B cell (primary cell): ENCODE results near the gene ACSL4. TPM values are rescaled to one million over a fixed set of nuclear protein-coding genes. Genes with fewer than 3 reads are reported as not detected.
"Not testable (repeated sequence)": the region's sequence is repeated elsewhere in the genome, so short reads cannot be mapped to it uniquely, and the experiment has no call there.

ENCODE experiments used
- ATAC-seq: fragments of 200-7000 bp; cut with Tn5 transposase; one replicate; pipeline ENCODE4 v1.10.0; 2021; ENCODE audit warnings: low read depth, mild to moderate bottlenecking, moderate number of reproducible peaks, moderate library complexity
- CTCF ChIA-PET: fragments of 350-600 bp; sonication (Branson Sonifier 250); formaldehyde crosslinking; loops from one replicate; lab custom pipeline; 2021; ENCODE audit warnings: antibody characterized with exemption, inconsistent platforms; lab: Charles Lee
- POLR2A ChIA-PET: fragments of 350-600 bp; sonication (Branson Sonifier 250); formaldehyde crosslinking; loops from one replicate; lab custom pipeline; 2021; ENCODE audit warnings: antibody characterized with exemption; lab: Charles Lee
- DNase-seq: peaks from one replicate; pipeline ENCODE4 v3.0.0; 2013
- H2AFZ ChIP-seq: 2 replicates; pipeline ENCODE4 v1.6.1; 2012; ENCODE audit warnings: mild to moderate bottlenecking, low read depth, low read length; ENCODE audit not compliant: insufficient read depth, poor library complexity, severe bottlenecking
- H3K27ac ChIP-seq, 2 donors: 1 replicate in 1 of 2; 2 replicates in 1 of 2; pipeline ENCODE4 v1.5.1; 2012 to 2013; ENCODE audit warnings: low read length in 2 of 2, mild to moderate bottlenecking in 2 of 2, moderate library complexity in 1 of 2
- H3K27me3 ChIP-seq, 4 experiments: fragments of 200-600 bp in 1 of 4; sonication (generic) in 1 of 4; replicated peaks in 1 of 4; 1 replicate in 2 of 4; 2 replicates in 2 of 4; pipeline versions ENCODE4 v1.6.1 to v1.7.0; 2013 to 2016; ENCODE audit warnings: low read length in 3 of 4, mild to moderate bottlenecking in 2 of 4, mixed read lengths in 1 of 4, moderate library complexity in 1 of 4; ENCODE audit not compliant: insufficient read depth in 4 of 4, control insufficient read depth in 3 of 4; ENCODE audit errors: control extremely low read depth in 1 of 4
- H3K36me3 ChIP-seq, 2 experiments: replicated peaks in 1 of 2; 1 replicate in 1 of 2; 2 replicates in 1 of 2; pipeline versions ENCODE4 v1.6.1 to v1.7.1; 2013; ENCODE audit warnings: low read length in 1 of 2; ENCODE audit not compliant: insufficient read depth in 2 of 2, control insufficient read depth in 1 of 2; ENCODE audit errors: control extremely low read depth in 1 of 2, extremely low read depth in 1 of 2
- H3K4me1 ChIP-seq, 2 donors: fragments of 200-600 bp in 1 of 2; sonication (generic) in 1 of 2; 1 replicate in 1 of 2; 2 replicates in 1 of 2; pipeline versions ENCODE4 v1.5.1 to v1.6.1; 2013 to 2017; ENCODE audit warnings: low read length in 2 of 2; ENCODE audit not compliant: control insufficient read depth in 2 of 2, insufficient read depth in 2 of 2
- H3K4me2 ChIP-seq: replicated peaks from 2 replicates; pipeline ENCODE3; 2012; ENCODE audit warnings: mild to moderate bottlenecking, low read depth, low read length; ENCODE audit not compliant: poor library complexity, severe bottlenecking
- H3K4me3 ChIP-seq, 5 experiments: fragments of 200-600 bp in 1 of 5; sonication (generic) in 1 of 5; 1 replicate in 3 of 5; 2 replicates in 2 of 5; pipeline versions ENCODE4 v1.5.1 to v1.7.0; 2011 to 2016; ENCODE audit warnings: low read length in 4 of 5, mild to moderate bottlenecking in 4 of 5, low read depth in 2 of 5, control low read depth in 1 of 5, moderate library complexity in 1 of 5; ENCODE audit not compliant: insufficient read depth in 1 of 5; ENCODE audit errors: control extremely low read depth in 1 of 5, extremely low read depth in 1 of 5
- H3K79me2 ChIP-seq: fragments of 200-600 bp; sonication (generic); one replicate; pipeline ENCODE4 v1.6.0; 2016; ENCODE audit warnings: low read length; ENCODE audit not compliant: control insufficient read depth, insufficient read depth
- H3K9ac ChIP-seq: fragments of 200-600 bp; sonication (generic); 2 replicates; pipeline ENCODE4 v1.6.1; 2017; ENCODE audit warnings: mild to moderate bottlenecking, low read length, moderate library complexity
- H3K9me3 ChIP-seq, 3 donors: one replicate each; pipeline versions ENCODE4 v1.6.1 to v1.7.1; 2013; ENCODE audit warnings: low read length in 2 of 3; ENCODE audit not compliant: control insufficient read depth in 2 of 3, insufficient read depth in 1 of 3; ENCODE audit errors: control extremely low read depth in 1 of 3
- H4K20me1 ChIP-seq: 2 replicates; pipeline ENCODE4 v1.6.0; 2012; ENCODE audit warnings: mild to moderate bottlenecking, low read length; ENCODE audit not compliant: insufficient read depth, control insufficient read depth, poor library complexity, severe bottlenecking
- H3K27ac Mint-ChIP-seq: one replicate; pipeline ENCODE4 v1.8.0; 2021; ENCODE audit warnings: mixed read lengths
- H3K27me3 Mint-ChIP-seq: one replicate; pipeline ENCODE4 v1.8.0; 2021; ENCODE audit warnings: mixed read lengths
- H3K4me1 Mint-ChIP-seq: one replicate; pipeline ENCODE4 v1.8.0; 2021; ENCODE audit warnings: mixed read lengths
- H3K4me3 Mint-ChIP-seq: one replicate; pipeline ENCODE4 v1.8.0; 2021; ENCODE audit warnings: mixed read lengths
- H3K9me3 Mint-ChIP-seq: one replicate; pipeline ENCODE4 v1.8.0; 2022; ENCODE audit warnings: mixed read lengths; ENCODE audit not compliant: insufficient read depth
- EZH2 ChIP-seq: IDR thresholded peaks from 2 replicates; pipeline ENCODE4 v1.6.1; 2012; ENCODE audit warnings: borderline replicate concordance, low read depth, mild to moderate bottlenecking, moderate library complexity, low read length; ENCODE audit not compliant: insufficient read depth, poor library complexity, severe bottlenecking
- WGBS: methylation state at CpG from one replicate; pipeline ENCODE4 v1.1.5; 2013; ENCODE audit warnings: missing lambda C conversion rate; ENCODE audit not compliant: insufficient coverage; 5-methylcytosine and 5-hydroxymethylcytosine counted together
- intact Hi-C: fragments of 100-400 bp; cut with micrococcal nuclease; formaldehyde crosslinking; loops from one replicate; pipeline ENCODE4 v1.10.0; 2022
- polyA plus RNA-seq: library from polyadenylated mRNA; depleted of rRNA; stranded (reverse); fragments of >200 nt; gene quantifications from 2 replicates; pipeline ENCODE4 v1.2.3, GENCODE V29; 2012
- total RNA-seq, 2 donors: library from RNA; stranded (reverse); fragments of 120-200 nt in 1 of 2; gene quantifications; 1 replicate in 1 of 2; 2 replicates in 1 of 2; pipeline versions ENCODE4 v1.2.3 to v1.2.4, GENCODE V29; 2013 to 2022
- TF ChIP-seq, protein P1 (sequence below): fragments of 200-600 bp; IDR thresholded peaks from one replicate; pipeline ENCODE4 v1.8.0; 2022; ENCODE audit warnings: antibody characterized with exemption, mild to moderate bottlenecking

ACSL4 gene
- total and polyA plus RNA-seq, 2 donors (not counting 1 experiment from before 2014, with no cell fraction given), result 4.0 to 29.1 TPM

- ATAC-seq (no peak), DNase-seq (no peak)
- ChIA-PET CTCF (no interaction called here), POLR2A (no interaction called here)
- Histone ChIP-seq H3K27me3 (no peaks in the 10 kb centered on the region), H4K20me1 (no peaks in the 10 kb centered on the region), H3K9ac (no peak overlapping the region), H3K79me2 (no peaks in the 10 kb centered on the region), H3K4me2 (no peak overlapping the region), H2AFZ (no peak overlapping the region), H3K4me3 (no peak overlapping the region), H3K36me3 (peaks cover 0 to 18% of the 10 kb centered on the region in 2 experiments), H3K27ac (no peak overlapping the region), H3K9me3 (no peaks in the 10 kb centered on the region), H3K4me1 (no peaks in the 10 kb centered on the region)
- intact Hi-C loops, result no loop called here
- Mint-ChIP-seq H3K27ac (no peak overlapping the region), H3K9me3 (no peaks in the 10 kb centered on the region), H3K27me3 (no peaks in the 10 kb centered on the region), H3K4me1 (peaks cover 2% of the 10 kb centered on the region), H3K4me3 (no peak overlapping the region)
- TF ChIP-seq, protein P1, sequence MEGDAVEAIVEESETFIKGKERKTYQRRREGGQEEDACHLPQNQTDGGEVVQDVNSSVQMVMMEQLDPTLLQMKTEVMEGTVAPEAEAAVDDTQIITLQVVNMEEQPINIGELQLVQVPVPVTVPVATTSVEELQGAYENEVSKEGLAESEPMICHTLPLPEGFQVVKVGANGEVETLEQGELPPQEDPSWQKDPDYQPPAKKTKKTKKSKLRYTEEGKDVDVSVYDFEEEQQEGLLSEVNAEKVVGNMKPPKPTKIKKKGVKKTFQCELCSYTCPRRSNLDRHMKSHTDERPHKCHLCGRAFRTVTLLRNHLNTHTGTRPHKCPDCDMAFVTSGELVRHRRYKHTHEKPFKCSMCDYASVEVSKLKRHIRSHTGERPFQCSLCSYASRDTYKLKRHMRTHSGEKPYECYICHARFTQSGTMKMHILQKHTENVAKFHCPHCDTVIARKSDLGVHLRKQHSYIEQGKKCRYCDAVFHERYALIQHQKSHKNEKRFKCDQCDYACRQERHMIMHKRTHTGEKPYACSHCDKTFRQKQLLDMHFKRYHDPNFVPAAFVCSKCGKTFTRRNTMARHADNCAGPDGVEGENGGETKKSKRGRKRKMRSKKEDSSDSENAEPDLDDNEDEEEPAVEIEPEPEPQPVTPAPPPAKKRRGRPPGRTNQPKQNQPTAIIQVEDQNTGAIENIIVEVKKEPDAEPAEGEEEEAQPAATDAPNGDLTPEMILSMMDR, result no peak
- no peak for TF ChIP-seq EZH2
- WGBS, result 83% methylated on average over 1 of the region's 1 CpG
Observed at GRCh38 chrX:109658391-109658790, 74.7 kb downstream of the ACSL4 start.

- DNase-seq, intact Hi-C loops, H3K9ac ChIP-seq, H3K4me3 ChIP-seq, H3K4me1 ChIP-seq, H3K79me2 ChIP-seq, H3K27me3 ChIP-seq, H3K4me1 Mint-ChIP-seq, H3K9me3 ChIP-seq, H3K27ac Mint-ChIP-seq, H4K20me1 ChIP-seq, H3K4me2 ChIP-seq, ATAC-seq, H2AFZ ChIP-seq, H3K27me3 Mint-ChIP-seq, CTCF ChIA-PET, H3K27ac ChIP-seq, POLR2A ChIA-PET, H3K4me3 Mint-ChIP-seq, H3K9me3 Mint-ChIP-seq: not testable (repeated sequence)
- peaks cover 0 to 16% of the 10 kb centered on the region in 2 experiments for H3K36me3 ChIP-seq
- no CpG with 5 or more reads among the region's 4 CpGs for WGBS
Observed at GRCh38 chrX:109657364-109657763, 75.7 kb downstream of the ACSL4 start.
